ENCODE results near the gene BTBD9. TPM values are rescaled to one million over a fixed set of nuclear protein-coding genes. Genes with fewer than 3 reads are reported as not detected.

The BTBD9 gene
- total and polyA plus RNA-seq, 10 donors = 1.2 to 43.1 (median 27.8) TPM

GRCh38 chr6:38143191-38144150 lies 496.3 kb downstream of the BTBD9 start:
- Histone ChIP-seq H3K27me3 (replicated peaks in 1 of 7) (no peaks in the 10 kb centered on the region), H3K4me1 (peaks cover 0 to 10% (median 0%) of the 10 kb centered on the region in 6 donors), H3K4me3 (no peak overlapping the region), H3K27ac (no peak overlapping the region), H3K9me3 (no peaks in the 10 kb centered on the region), H3K36me3 (peaks cover 0 to 50% (median 5%) of the 10 kb centered on the region in 6 donors)
- TF ChIP-seq POLR2A (IDR thresholded peaks at IDR 0.05) (no peak), CTCF (IDR thresholded peaks at IDR 0.05 in 8 of 11, conservative IDR thresholded peaks at IDR 0.05 in 3 of 11) (no peak), POLR2AphosphoS5 (IDR thresholded peaks at IDR 0.05) (peak in 1 of 3 donors; percentile 19)
- no peak for DNase-seq
- intact Hi-C loops (cut with DNase I; ENCODE audit: low total_unique reads) = no loop called here
- WGBS, 5 donors = 79 to 87% (median 86%) methylated on average over 8 of the region's 8 CpGs

DNA sequence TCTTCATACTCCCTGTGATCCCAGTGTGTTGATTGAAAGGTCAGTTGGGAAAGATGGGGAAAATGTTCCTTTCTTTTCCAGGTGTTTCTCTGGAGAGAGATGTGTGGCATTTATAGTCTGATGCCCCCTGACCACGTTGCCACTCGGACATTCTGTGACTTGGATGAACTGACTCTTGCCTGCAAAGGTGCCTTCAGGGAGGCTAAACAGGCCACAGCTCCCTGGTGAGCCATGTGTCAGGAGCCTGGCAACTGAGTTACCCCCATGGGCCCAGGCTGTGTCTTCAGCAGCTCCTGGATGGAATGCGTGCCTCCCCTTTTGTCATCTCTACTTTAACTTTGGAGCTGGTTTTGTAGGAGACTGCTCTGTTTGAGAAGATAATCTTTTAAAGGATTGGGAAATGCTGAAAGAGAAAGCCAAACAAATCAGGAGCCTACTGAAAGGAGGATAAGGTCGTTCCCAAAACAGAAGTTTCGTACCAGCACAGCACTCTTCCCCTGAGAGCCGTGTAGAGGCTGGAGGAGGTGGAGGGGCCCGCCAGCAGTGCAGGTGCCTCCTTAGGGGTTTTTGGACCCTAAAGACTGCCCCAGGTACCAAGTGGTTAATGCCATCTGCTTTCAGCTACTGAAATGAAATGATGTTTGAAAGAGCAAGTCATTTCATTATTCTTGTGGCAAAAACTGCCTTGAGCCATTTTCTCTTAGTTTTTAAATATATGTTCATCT lies 497.4 kb downstream of the BTBD9 start:
- H3K27me3 ChIP-seq (replicated peaks in 1 of 7) = no peaks in the 10 kb centered on the region
- intact Hi-C loops (cut with DNase I; ENCODE audit: low total_unique reads) = no loop called here
- WGBS, 5 donors = 80 to 94% (median 87%) methylated on average over 7 of the region's 7 CpGs
- H3K9me3 ChIP-seq = no peaks in the 10 kb centered on the region
- DNase-seq = no peak
- TF ChIP-seq POLR2AphosphoS5 (IDR thresholded peaks at IDR 0.05) (no peak), POLR2A (IDR thresholded peaks at IDR 0.05) (no peak), CTCF (IDR thresholded peaks at IDR 0.05 in 8 of 11, conservative IDR thresholded peaks at IDR 0.05 in 3 of 11) (no peak)
- peaks cover 0 to 10% (median 0%) of the 10 kb centered on the region in 6 donors for H3K4me1 ChIP-seq
- no peak overlapping the region for H3K27ac ChIP-seq
- H3K36me3 ChIP-seq = peaks cover 0 to 49% (median 5%) of the 10 kb centered on the region in 6 donors
- no peak overlapping the region for H3K4me3 ChIP-seq

- WGBS, 5 donors = 88 to 95% (median 92%) methylated on average over 6 of the region's 6 CpGs
- intact Hi-C loops (cut with DNase I; ENCODE audit: low total_unique reads) = no loop called here
- DNase-seq = no peak
- H3K27me3 ChIP-seq (replicated peaks in 1 of 7) = no peaks in the 10 kb centered on the region
- H3K36me3 ChIP-seq = peaks cover 0 to 48% (median 5%) of the 10 kb centered on the region in 6 donors
- no peaks in the 10 kb centered on the region for H3K9me3 ChIP-seq
- no peak overlapping the region for H3K27ac ChIP-seq
- H3K4me3 ChIP-seq = no peak overlapping the region
- peaks cover 0 to 10% (median 0%) of the 10 kb centered on the region in 6 donors for H3K4me1 ChIP-seq
- no peak for TF ChIP-seq CTCF (IDR thresholded peaks at IDR 0.05 in 8 of 11, conservative IDR thresholded peaks at IDR 0.05 in 3 of 11)
- TF ChIP-seq POLR2A (IDR thresholded peaks at IDR 0.05) = no peak
- TF ChIP-seq POLR2AphosphoS5 (IDR thresholded peaks at IDR 0.05) = no peak
Observed at GRCh38 chr6:38141716-38142115, 498.0 kb downstream of the BTBD9 start.
